ENCODE data around the gene FNDC4. TPM values are rescaled to one million over a fixed set of nuclear protein-coding genes. Genes with fewer than 3 reads are reported as not detected.

Gene FNDC4
- total RNA-seq, 1 donor from 2014 or later, result 27.5 TPM

DNA sequence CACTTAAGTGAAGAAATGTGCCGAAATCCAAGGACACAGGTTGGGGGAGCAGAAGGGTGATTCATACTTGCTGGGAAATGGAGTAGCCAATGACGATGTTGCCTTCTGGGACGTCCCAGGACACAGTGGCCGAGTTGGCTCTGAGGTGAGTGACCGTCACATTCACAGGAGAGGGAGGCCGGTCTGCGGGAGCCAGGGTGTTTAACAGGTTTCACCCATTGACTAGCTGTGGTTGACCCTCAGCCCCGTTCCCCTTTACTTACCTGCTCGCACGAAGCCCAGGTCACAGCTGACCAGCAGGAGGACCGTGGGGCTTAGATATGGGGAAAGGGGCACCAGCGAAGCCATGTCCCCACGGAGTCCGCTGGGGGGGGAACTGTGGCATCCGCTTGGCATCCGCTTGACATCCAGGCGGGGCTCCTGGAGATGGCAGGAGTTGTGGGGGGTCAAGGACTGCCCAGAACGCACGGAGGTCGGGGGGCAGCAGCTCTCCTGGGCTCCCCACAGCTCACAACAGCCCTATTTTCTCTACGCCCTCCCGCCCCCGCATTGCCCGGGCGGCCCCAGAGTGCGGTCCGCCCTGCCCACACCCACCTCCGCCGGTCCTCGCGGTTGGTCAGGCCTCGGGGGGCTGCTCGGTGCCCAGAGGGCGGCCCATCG lies 586 bp downstream of the FNDC4 start:
- no peak for DNase-seq (ENCODE audit: extremely low read depth, low read depth, low spot score)

GRCh38 chr2:27493948-27494283 lies 1.1 kb downstream of the FNDC4 start:
- DNase-seq (ENCODE audit: extremely low read depth, low read depth, low spot score), result no peak

GRCh38 chr2:27492557-27492956 lies 2.4 kb downstream of the FNDC4 start:
- DNase-seq (ENCODE audit: extremely low read depth, low read depth, low spot score), result no peak

DNA sequence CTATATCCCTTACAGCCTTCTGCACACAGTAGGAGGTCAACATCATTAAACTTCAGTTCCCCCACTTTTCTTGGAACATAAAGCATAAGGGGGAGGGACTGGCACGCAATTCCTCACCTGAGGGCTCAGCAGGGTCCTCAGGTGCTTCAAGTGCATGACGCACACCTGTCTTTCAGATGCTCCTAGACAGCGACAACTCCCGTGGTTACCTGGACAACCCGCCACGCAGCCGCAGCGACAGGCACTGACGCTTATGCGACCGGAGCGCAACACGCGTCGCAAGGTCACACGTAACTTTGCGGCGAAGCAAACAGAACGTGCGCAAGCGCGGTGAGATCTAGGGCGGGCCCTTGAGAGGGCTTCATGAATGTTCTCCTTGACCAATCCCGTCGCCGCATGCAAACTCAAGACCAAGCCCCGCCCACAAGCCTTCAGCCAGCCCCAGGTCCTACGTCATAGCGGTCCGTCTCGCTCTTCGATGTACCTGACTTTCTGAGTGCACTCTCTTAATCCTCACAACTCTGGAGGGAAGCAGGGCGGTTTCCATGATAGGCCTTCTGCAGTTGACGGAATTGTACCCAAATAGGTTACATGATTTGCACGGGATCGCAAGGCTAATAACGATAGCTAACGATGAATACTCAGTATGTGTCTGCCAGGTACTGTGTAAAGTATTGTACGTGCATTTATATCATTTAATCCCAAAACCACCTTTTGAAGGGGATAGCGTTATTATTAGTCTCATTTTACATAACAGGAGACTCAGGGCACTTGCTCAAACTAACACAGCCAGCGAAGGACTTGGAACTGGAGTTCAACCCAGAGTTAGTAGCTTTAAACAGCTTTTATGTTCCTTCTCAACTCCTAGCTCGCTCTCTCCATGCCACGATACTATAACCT lies 5.3 kb downstream of the FNDC4 start, which contains the start of gene IFT172:
TSS of gene IFT172 (minus strand) at position 246 of the 900 bp plus-strand sequence. CDS start at position 156, 90 bp downstream.
- DNase-seq (ENCODE audit: extremely low read depth, low read depth, low spot score), result peak; percentile 89

GRCh38 chr2:27489118-27489497 lies 5.9 kb downstream of the FNDC4 start:
- DNase-seq (ENCODE audit: extremely low read depth, low read depth, low spot score), result no peak

GRCh38 chr2:27485496-27485895 lies 9.5 kb downstream of the FNDC4 start:
- no peak for DNase-seq (ENCODE audit: extremely low read depth, low read depth, low spot score)

GRCh38 chr2:27471961-27472360 lies 23.0 kb downstream of the FNDC4 start:
- no peak for DNase-seq (ENCODE audit: extremely low read depth, low read depth, low spot score)

- no peak for DNase-seq (ENCODE audit: extremely low read depth, low read depth, low spot score)
Observed at GRCh38 chr2:27464443-27464842, 30.6 kb downstream of the FNDC4 start.

DNA sequence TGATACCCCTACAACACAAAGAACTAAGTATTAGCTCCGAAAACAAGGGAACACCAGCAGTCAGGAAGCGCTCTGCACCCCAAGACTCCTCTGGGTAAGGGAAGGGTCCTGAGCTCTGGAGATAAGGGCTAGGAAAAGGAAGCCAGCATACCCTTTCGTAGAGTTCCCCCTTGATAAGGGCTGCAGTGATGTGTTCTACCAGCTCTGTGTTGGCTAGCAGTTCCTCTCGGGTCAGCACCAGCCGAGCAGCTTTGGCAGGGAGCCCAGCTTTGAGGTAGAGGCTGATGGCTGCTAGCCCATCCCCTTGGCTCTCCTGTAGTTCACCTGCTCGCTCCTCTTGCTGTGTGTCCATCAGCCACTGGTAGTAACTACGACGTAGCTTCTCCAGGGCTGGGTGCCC lies 33.9 kb downstream of the FNDC4 start:
- no peak for DNase-seq (ENCODE audit: extremely low read depth, low read depth, low spot score)

DNA sequence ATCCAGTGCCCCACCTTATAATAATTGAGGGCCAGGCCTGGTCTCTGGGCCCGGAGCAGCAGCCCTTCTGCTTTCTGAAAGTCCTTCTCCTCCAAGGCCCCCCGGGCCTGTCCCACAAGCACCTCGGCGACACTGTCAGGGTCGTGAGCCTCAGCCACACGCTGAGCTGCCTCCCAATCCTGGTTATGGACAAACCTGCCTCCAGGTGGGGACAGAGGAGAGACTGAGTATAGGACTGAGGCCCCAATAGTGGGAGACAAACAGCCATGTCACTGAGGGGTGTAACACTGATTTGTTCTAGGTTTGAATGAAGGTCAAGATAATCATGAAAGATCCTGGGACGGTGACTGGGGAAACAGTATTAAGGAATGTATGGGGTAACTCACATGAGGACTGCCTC lies 41.0 kb downstream of the FNDC4 start:
- DNase-seq (ENCODE audit: extremely low read depth, low read depth, low spot score), result no peak

- no peak for DNase-seq (ENCODE audit: extremely low read depth, low read depth, low spot score)
Observed at GRCh38 chr2:27451095-27451494, 43.9 kb downstream of the FNDC4 start.

GRCh38 chr2:27448381-27448780 lies 46.6 kb downstream of the FNDC4 start:
- no peak for DNase-seq (ENCODE audit: extremely low read depth, low read depth, low spot score)

DNA sequence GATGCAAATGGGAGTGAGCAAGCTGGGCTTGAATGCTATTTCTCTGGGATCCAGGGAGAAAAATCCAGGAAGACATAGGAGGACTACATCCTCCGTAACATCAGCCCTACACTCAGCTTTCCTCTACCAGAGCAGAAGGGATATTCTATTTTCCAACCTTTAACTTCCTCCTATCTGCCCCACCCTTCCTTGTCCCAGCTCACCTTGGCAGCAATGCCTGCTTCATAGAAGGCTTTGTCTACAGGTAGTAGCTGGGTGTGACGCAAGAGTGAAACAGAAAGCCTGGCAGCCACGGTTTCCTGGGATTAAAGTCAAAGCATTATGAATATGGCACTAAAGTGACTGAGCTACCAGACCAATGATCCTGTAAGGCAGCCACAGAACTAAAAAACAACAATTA lies 48.9 kb downstream of the FNDC4 start:
- DNase-seq (ENCODE audit: extremely low read depth, low read depth, low spot score), result no peak

GRCh38 chr2:27445615-27446014 lies 49.4 kb downstream of the FNDC4 start:
- DNase-seq (ENCODE audit: extremely low read depth, low read depth, low spot score), result no peak

GRCh38 chr2:27445155-27445554 lies 49.8 kb downstream of the FNDC4 start:
- DNase-seq (ENCODE audit: extremely low read depth, low read depth, low spot score), result no peak

DNA sequence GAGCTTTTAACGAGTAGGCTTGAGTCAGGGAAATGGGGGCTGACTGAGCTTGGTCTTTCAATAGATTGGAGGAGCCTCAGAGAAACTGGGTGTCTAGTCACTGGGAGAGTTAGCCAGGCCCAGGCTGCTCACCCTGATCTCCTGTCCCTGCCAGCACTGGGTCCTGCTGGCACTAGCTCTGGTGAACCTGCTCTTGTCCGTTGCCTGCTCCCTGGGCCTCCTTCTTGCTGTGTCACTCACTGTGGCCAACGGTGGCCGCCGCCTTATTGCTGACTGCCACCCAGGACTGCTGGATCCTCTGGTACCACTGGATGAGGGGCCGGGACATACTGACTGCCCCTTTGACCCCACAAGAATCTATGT lies 52.1 kb downstream of the FNDC4 start:
- no peak for DNase-seq (ENCODE audit: extremely low read depth, low read depth, low spot score)

DNA sequence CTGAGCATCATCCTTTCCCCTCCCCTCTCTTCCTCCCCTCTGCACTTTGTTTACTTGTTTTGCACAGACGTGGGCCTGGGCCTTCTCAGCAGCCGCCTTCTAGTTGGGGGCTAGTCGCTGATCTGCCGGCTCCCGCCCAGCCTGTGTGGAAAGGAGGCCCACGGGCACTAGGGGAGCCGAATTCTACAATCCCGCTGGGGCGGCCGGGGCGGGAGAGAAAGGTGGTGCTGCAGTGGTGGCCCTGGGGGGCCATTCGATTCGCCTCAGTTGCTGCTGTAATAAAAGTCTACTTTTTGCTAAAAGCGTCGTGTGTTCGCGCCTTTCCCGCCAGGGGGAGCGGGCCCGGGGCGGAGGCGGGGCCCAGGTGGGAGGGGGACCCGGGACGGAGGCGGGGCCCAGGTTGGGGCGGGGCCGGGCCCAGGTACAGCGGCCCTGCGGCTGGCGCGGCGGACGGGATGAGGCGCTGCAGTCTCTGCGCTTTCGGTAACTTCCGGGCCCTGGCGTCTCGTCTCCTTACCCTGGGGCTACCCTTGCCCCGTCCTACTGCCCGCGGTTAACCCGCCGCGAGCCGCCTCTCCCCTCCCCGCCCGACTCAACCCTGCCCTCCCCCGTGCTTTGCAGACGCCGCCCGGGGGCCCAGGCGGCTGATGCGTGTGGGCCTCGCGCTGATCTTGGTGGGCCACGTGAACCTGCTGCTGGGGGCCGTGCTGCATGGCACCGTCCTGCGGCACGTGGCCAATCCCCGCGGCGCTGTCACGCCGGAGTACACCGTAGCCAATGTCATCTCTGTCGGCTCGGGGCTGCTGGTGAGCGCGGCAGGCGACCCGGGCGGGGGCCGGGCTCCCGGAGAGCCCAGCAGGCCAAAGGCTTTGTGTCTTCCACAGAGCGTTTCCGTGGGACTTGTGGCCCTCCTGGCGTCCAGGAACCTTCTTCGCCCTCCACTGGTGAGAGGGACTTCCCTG lies 52.8 kb downstream of the FNDC4 start, which contains the start of gene KRTCAP3:
TSS of gene KRTCAP3 (plus strand) at position 424 of the 962 bp plus-strand sequence. CDS start at position 456, 32 bp downstream.
- DNase-seq (ENCODE audit: extremely low read depth, low read depth, low spot score), result no peak

Measured in glomerular endothelial cell (primary cell).